WERI-Rb-1 (cell line): ENCODE measurements around the gene CCNG1.

Experiments used
- DNase-seq: peaks from one replicate; pipeline ENCODE4 v3.0.0-alpha.2; 2020
- H3K27ac ChIP-seq: fragments of 250-450 bp; sonication (Bioruptor Pico); 2 replicates; pipeline ENCODE4 v1.5.1; 2020; ENCODE audit warnings: mild to moderate bottlenecking, moderate library complexity
- H3K27me3 ChIP-seq: fragments of 250-450 bp; sonication (Bioruptor Pico); 2 replicates; pipeline ENCODE4 v1.5.1; 2021; ENCODE audit warnings: mild to moderate bottlenecking, low read depth, moderate library complexity; ENCODE audit not compliant: insufficient read depth, severe bottlenecking
- H3K36me3 ChIP-seq: fragments of 250-450 bp; sonication (Bioruptor Pico); 2 replicates; pipeline ENCODE4 v1.5.1; 2020; ENCODE audit warnings: mild to moderate bottlenecking, moderate library complexity
- H3K4me3 ChIP-seq: 2 replicates; pipeline ENCODE4 v1.5.1; 2011; ENCODE audit warnings: low read depth, mild to moderate bottlenecking, control low read depth, low read length
- H3K9me3 ChIP-seq: fragments of 250-450 bp; sonication (Bioruptor Pico); 2 replicates; pipeline ENCODE4 v1.5.1; 2021; ENCODE audit warnings: mild to moderate bottlenecking, moderate library complexity; ENCODE audit not compliant: severe bottlenecking
- TF ChIP-seq, protein P1 (sequence below): IDR thresholded peaks from 2 replicates; pipeline ENCODE4 v1.5.1; 2011; ENCODE audit warnings: low read depth, mild to moderate bottlenecking, control low read depth, inconsistent platforms, low read length

Gene CCNG1

DNA sequence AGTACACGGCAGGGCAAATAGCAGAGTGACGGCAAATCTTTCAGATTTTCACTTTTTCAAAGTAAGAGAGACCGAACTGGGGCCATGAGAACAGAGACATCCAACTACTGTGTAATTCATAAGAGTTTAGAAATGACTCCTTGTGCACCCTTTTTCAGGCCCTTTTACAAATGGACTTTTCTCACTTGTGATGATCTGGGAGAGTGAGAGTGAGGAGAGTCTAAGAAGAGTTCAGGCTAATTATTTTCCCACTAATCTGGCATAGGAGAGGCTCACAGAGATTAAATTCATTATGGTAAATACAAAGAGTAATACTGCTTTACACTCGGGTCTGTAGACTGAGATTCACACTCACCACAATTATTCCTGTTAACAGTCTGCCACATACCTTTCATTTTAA is 880 bp upstream of the CCNG1 start:
- no peak overlapping the region for H3K27ac ChIP-seq
- TF ChIP-seq, protein P1, sequence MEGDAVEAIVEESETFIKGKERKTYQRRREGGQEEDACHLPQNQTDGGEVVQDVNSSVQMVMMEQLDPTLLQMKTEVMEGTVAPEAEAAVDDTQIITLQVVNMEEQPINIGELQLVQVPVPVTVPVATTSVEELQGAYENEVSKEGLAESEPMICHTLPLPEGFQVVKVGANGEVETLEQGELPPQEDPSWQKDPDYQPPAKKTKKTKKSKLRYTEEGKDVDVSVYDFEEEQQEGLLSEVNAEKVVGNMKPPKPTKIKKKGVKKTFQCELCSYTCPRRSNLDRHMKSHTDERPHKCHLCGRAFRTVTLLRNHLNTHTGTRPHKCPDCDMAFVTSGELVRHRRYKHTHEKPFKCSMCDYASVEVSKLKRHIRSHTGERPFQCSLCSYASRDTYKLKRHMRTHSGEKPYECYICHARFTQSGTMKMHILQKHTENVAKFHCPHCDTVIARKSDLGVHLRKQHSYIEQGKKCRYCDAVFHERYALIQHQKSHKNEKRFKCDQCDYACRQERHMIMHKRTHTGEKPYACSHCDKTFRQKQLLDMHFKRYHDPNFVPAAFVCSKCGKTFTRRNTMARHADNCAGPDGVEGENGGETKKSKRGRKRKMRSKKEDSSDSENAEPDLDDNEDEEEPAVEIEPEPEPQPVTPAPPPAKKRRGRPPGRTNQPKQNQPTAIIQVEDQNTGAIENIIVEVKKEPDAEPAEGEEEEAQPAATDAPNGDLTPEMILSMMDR = no peak
- no peaks in the 10 kb centered on the region for H3K27me3 ChIP-seq
- no peaks in the 10 kb centered on the region for H3K9me3 ChIP-seq
- peaks cover 24% of the 10 kb centered on the region for H3K36me3 ChIP-seq
- DNase-seq = no peak
- peak overlapping the region; percentile 99 for H3K4me3 ChIP-seq

DNA sequence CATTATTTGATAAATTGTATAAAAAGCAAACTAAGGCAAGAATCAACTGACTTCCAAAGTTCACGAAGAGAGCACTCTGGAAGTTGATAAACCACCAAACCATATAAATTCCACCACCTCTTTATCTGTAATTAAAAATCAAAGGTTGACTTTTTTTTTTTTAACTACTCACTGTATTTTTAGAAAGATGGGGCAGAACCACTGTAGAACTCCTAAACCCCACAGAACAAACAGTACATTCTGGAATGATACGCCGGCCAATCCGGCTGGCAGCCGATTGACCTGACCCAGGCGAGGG is 435 bp upstream of the CCNG1 start:
- Histone ChIP-seq H3K36me3 (peaks cover 28% of the 10 kb centered on the region), H3K9me3 (no peaks in the 10 kb centered on the region), H3K4me3 (peak overlapping the region; percentile 99), H3K27ac (peak overlapping the region; percentile 9; the same call in 1 of the 2 replicates), H3K27me3 (no peaks in the 10 kb centered on the region)
- TF ChIP-seq, protein P1 = no peak
- no peak for DNase-seq

DNA sequence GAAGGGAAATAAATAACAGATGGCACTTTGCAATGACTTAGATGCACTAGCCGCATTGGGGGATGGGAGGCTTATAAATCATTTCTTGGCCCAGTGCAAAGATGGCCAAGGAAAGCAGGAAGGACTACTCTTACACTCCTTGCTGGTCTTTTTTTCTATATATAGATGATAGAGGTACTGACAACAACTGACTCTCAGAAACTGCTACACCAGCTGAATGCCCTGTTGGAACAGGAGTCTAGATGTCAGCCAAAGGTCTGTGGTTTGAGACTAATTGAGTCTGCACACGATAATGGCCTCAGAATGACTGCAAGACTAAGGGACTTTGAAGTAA is 1.7 kb downstream of the CCNG1 start:
- H3K27me3 ChIP-seq = no peaks in the 10 kb centered on the region
- H3K9me3 ChIP-seq = no peaks in the 10 kb centered on the region
- H3K36me3 ChIP-seq = peaks cover 46% of the 10 kb centered on the region
- H3K27ac ChIP-seq = peak overlapping the region; percentile 93
- TF ChIP-seq, protein P1 = no peak
- H3K4me3 ChIP-seq = peak overlapping the region; percentile 99
- no peak for DNase-seq

DNA sequence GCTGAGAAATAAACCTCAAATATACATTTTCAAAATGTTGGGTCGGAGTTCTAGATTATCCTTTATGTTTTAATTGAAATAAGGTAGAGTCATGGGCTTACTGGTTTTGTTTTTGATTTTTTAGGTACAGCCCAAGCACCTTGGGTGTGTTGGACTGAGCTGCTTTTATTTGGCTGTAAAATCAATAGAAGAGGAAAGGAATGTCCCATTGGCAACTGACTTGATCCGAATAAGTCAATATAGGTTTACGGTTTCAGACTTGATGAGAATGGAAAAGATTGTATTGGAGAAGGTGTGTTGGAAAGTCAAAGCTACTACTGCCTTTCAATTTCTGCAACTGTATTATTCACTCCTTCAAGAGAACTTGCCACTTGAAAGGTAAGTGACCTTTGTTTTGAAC is 3.6 kb downstream of the CCNG1 start:
- peaks cover 59% of the 10 kb centered on the region for H3K36me3 ChIP-seq
- no peaks in the 10 kb centered on the region for H3K9me3 ChIP-seq
- TF ChIP-seq, protein P1 = no peak
- H3K4me3 ChIP-seq = no peak overlapping the region
- DNase-seq = no peak
- H3K27ac ChIP-seq = no peak overlapping the region
- H3K27me3 ChIP-seq = no peaks in the 10 kb centered on the region

DNA sequence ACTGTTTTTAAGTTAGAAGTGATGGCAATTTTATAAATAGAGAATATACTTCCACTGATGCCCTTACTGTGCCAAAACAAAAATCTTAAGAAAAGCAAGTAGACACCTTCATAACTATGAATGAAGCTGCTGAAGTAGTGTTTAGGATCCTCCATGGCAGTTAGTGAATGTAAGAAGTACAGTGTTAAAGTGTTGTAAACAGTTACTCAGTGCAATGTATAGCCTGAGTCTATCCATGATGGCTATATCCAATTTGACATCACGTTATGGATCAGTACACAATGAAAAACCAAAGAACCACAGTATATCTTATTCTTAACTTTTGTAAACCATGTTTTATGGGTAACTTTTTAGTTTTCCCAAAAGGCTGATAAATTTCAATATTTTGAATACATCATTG is 7.1 kb downstream of the CCNG1 start:
- TF ChIP-seq, protein P1 = no peak
- Histone ChIP-seq H3K9me3 (no peaks in the 10 kb centered on the region), H3K27me3 (no peaks in the 10 kb centered on the region), H3K36me3 (peaks cover 88% of the 10 kb centered on the region), H3K27ac (no peak overlapping the region), H3K4me3 (no peak overlapping the region)
- no peak for DNase-seq

DNA sequence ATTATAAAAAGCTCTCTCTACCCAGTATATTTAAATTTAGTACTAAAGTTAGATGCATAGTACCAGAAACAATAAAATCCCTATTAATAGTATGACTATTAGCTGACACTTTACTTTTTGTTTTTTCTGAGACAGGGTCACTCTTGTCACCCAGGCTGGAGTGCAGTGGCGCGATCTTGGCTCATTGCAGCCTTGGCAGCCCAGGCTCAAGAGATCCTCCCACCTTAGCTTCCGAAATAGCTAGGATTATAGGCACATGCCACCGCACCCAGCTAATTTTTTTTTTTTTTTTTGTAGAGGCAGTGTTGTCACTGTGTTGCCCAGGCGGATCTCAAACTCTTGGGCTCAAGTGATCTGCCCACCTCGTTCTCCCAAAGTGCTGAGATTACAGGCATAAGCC is 8.0 kb downstream of the CCNG1 start:
- peaks cover 82% of the 10 kb centered on the region for H3K36me3 ChIP-seq

More for the DNA sequence above, 8.0 kb downstream of the CCNG1 start:
- TF ChIP-seq, protein P1 = no peak
- DNase-seq = no peak
- Histone ChIP-seq H3K27me3 (no peaks in the 10 kb centered on the region), H3K27ac (no peak overlapping the region), H3K4me3 (no peak overlapping the region), H3K9me3 (no peaks in the 10 kb centered on the region)
